Vagina (tissue), 2 donors: ENCODE measurements around the gene RARS1. TPM values are rescaled to one million over a fixed set of nuclear protein-coding genes. Genes with fewer than 3 reads are reported as not detected.

Experiments used
- DNase-seq, 2 donors: peaks; one replicate each; pipeline ENCODE4 v3.0.0-alpha.2; 2017; ENCODE audit errors: extremely low spot score in 2 of 2
- H3K27ac ChIP-seq: fragments of 200-600 bp; sonication (generic); one replicate; pipeline ENCODE4 v1.5.1; 2019
- H3K27me3 ChIP-seq: fragments of 200-600 bp; sonication (generic); one replicate; pipeline ENCODE4 v1.5.1; 2019
- H3K36me3 ChIP-seq, 2 donors: fragments of 200-600 bp; sonication (generic); one replicate each; pipeline ENCODE4 v1.5.1; 2017 to 2019
- H3K4me1 ChIP-seq: fragments of 200-600 bp; sonication (generic); one replicate; pipeline ENCODE4 v1.5.1; 2019
- H3K4me3 ChIP-seq, 2 donors: fragments of 200-600 bp; sonication (generic); 1 replicate in 1 of 2; 2 replicates in 1 of 2; pipeline ENCODE4 v1.5.1; 2016 to 2019
- H3K9me3 ChIP-seq: fragments of 200-600 bp; sonication (generic); one replicate; pipeline ENCODE4 v1.5.1; 2019
- CTCF ChIP-seq, 3 experiments: fragments of 450-650 bp in 2 of 3; fragments of 200-600 bp in 1 of 3; sonication (generic) in 1 of 3; IDR thresholded peaks; one replicate each; pipeline ENCODE4 v1.5.1; 2017 to 2019; ENCODE audit warnings: antibody characterized with exemption in 3 of 3, mild to moderate bottlenecking in 2 of 3, moderate library complexity in 2 of 3
- POLR2A ChIP-seq, 2 donors: fragments of 450-650 bp; IDR thresholded peaks; one replicate each; pipeline ENCODE4 v1.6.1; 2017; ENCODE audit warnings: antibody characterized with exemption in 2 of 2, mild to moderate bottlenecking in 2 of 2, moderate library complexity in 2 of 2
- POLR2AphosphoS5 ChIP-seq, 2 donors: sonication (generic); formaldehyde crosslinking; IDR thresholded peaks; one replicate each; pipeline ENCODE4 v1.9.0; 2017; ENCODE audit warnings: antibody characterized with exemption in 2 of 2, mild to moderate bottlenecking in 2 of 2, low read depth in 1 of 2; ENCODE audit not compliant: insufficient read depth in 1 of 2
- intact Hi-C: fragments of 100-400 bp; cut with DNase I; formaldehyde crosslinking; loops from one replicate; pipeline ENCODE4 v1.15.1; 2023
- total RNA-seq: library from RNA; depleted of rRNA; stranded (reverse); fragments of >200 nt; gene quantifications from one replicate; pipeline ENCODE4 v1.2.3, GENCODE V29; 2016

Gene RARS1
- total RNA-seq, 1 donor from 2014 or later, result 62.9 TPM

GRCh38 chr5:168460606-168461005 is 25.7 kb upstream of the RARS1 start:
- no peak for TF ChIP-seq POLR2AphosphoS5 (IDR thresholded peaks at IDR 0.05; ENCODE audit: insufficient read depth in 1 of 2, low read depth in 1 of 2)
- no peak for TF ChIP-seq CTCF (IDR thresholded peaks at IDR 0.05)
- TF ChIP-seq POLR2A (IDR thresholded peaks at IDR 0.05), result no peak
- H3K27ac ChIP-seq, result no peak overlapping the region
- intact Hi-C loops, result no loop called here
- no peaks in the 10 kb centered on the region for H3K27me3 ChIP-seq
- no peak overlapping the region for H3K4me3 ChIP-seq
- H3K4me1 ChIP-seq, result no peaks in the 10 kb centered on the region
- H3K9me3 ChIP-seq, result no peaks in the 10 kb centered on the region
- H3K36me3 ChIP-seq, result no peaks in the 10 kb centered on the region
- no peak for DNase-seq

GRCh38 chr5:168463081-168463480 is 23.2 kb upstream of the RARS1 start:
- no peak for DNase-seq
- intact Hi-C loops, result no loop called here
- TF ChIP-seq POLR2A (IDR thresholded peaks at IDR 0.05) (no peak), CTCF (IDR thresholded peaks at IDR 0.05) (no peak), POLR2AphosphoS5 (IDR thresholded peaks at IDR 0.05; ENCODE audit: insufficient read depth in 1 of 2, low read depth in 1 of 2) (no peak)
- H3K4me3 ChIP-seq, result no peak overlapping the region
- H3K9me3 ChIP-seq, result no peaks in the 10 kb centered on the region
- H3K36me3 ChIP-seq, result no peaks in the 10 kb centered on the region
- H3K27me3 ChIP-seq, result no peaks in the 10 kb centered on the region
- H3K27ac ChIP-seq, result no peak overlapping the region
- no peaks in the 10 kb centered on the region for H3K4me1 ChIP-seq

- DNase-seq, result no peak
Observed at GRCh38 chr5:168464214-168464613, 22.1 kb upstream of the RARS1 start.

GRCh38 chr5:168464641-168465040 is 21.6 kb upstream of the RARS1 start:
- Histone ChIP-seq H3K9me3 (no peaks in the 10 kb centered on the region), H3K4me3 (no peak overlapping the region), H3K27me3 (no peaks in the 10 kb centered on the region), H3K4me1 (no peaks in the 10 kb centered on the region), H3K36me3 (no peaks in the 10 kb centered on the region), H3K27ac (no peak overlapping the region)
- DNase-seq, result no peak
- no peak for TF ChIP-seq CTCF (IDR thresholded peaks at IDR 0.05)
- no peak for TF ChIP-seq POLR2A (IDR thresholded peaks at IDR 0.05)
- TF ChIP-seq POLR2AphosphoS5 (IDR thresholded peaks at IDR 0.05; ENCODE audit: insufficient read depth in 1 of 2, low read depth in 1 of 2), result no peak
- intact Hi-C loops, result no loop called here

More at GRCh38 chr5:168464214-168464613, 22.1 kb upstream of the RARS1 start:
- Histone ChIP-seq H3K27me3 (no peaks in the 10 kb centered on the region), H3K27ac (no peak overlapping the region), H3K4me3 (no peak overlapping the region), H3K4me1 (no peaks in the 10 kb centered on the region), H3K9me3 (no peaks in the 10 kb centered on the region), H3K36me3 (no peaks in the 10 kb centered on the region)
- TF ChIP-seq POLR2AphosphoS5 (IDR thresholded peaks at IDR 0.05; ENCODE audit: insufficient read depth in 1 of 2, low read depth in 1 of 2), result no peak
- TF ChIP-seq CTCF (IDR thresholded peaks at IDR 0.05), result no peak
- TF ChIP-seq POLR2A (IDR thresholded peaks at IDR 0.05), result no peak
- intact Hi-C loops, result no loop called here

GRCh38 chr5:168467755-168468330 is 18.4 kb upstream of the RARS1 start:
- Histone ChIP-seq H3K27me3 (no peaks in the 10 kb centered on the region), H3K9me3 (no peaks in the 10 kb centered on the region), H3K36me3 (no peaks in the 10 kb centered on the region), H3K4me1 (no peaks in the 10 kb centered on the region), H3K27ac (no peak overlapping the region), H3K4me3 (no peak overlapping the region)
- intact Hi-C loops, result no loop called here
- no peak for TF ChIP-seq POLR2AphosphoS5 (IDR thresholded peaks at IDR 0.05; ENCODE audit: insufficient read depth in 1 of 2, low read depth in 1 of 2)
- TF ChIP-seq POLR2A (IDR thresholded peaks at IDR 0.05), result no peak
- no peak for TF ChIP-seq CTCF (IDR thresholded peaks at IDR 0.05)
- no peak for DNase-seq
